ENCODE data around the gene LMBR1.
"Not testable (repeated sequence)": the region's sequence is repeated elsewhere in the genome, so short reads cannot be mapped to it uniquely, and the experiment has no call there.

LMBR1 gene

GRCh38 chr7:156920487-156921373, 27.7 kb upstream of the LMBR1 start:
- H3K9ac ChIP-seq (ENCODE audit: low read depth, low read length); H3K36me3 ChIP-seq (ENCODE audit: insufficient read depth, low read length); H3K9me3 ChIP-seq (ENCODE audit: control insufficient read depth, insufficient read depth, low read length); H3K4me1 ChIP-seq (ENCODE audit: insufficient read depth, low read length): not testable (repeated sequence)

DNA sequence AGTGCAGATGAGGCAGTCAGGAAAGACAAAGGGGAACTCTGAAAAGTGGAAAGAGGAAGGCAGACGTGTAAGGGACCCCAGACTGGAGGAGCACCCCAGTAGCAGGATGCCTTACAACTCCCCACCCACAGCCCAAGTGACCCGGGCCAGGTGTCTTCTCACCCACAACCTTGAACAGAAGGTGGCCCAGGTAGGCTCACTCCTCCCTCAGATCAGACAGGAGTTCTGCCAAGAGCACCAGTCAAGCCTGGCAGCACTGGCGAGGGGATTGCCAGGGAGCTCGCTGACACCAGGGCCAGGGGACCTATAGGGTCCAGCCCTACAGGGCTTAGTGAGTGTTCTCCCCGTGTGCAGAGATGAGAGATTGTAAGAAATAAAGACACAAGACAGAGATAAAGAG, 27.1 kb upstream of the LMBR1 start:
- no peaks in the 10 kb centered on the region; the same call in 1 of the 2 replicates for H3K9me3 ChIP-seq (ENCODE audit: control insufficient read depth, insufficient read depth, low read length)
- H3K4me1 ChIP-seq (ENCODE audit: insufficient read depth, low read length): no peaks in the 10 kb centered on the region
- no peak overlapping the region for H3K9ac ChIP-seq (ENCODE audit: low read depth, low read length)
- no peaks in the 10 kb centered on the region for H3K36me3 ChIP-seq (ENCODE audit: insufficient read depth, low read length)

DNA sequence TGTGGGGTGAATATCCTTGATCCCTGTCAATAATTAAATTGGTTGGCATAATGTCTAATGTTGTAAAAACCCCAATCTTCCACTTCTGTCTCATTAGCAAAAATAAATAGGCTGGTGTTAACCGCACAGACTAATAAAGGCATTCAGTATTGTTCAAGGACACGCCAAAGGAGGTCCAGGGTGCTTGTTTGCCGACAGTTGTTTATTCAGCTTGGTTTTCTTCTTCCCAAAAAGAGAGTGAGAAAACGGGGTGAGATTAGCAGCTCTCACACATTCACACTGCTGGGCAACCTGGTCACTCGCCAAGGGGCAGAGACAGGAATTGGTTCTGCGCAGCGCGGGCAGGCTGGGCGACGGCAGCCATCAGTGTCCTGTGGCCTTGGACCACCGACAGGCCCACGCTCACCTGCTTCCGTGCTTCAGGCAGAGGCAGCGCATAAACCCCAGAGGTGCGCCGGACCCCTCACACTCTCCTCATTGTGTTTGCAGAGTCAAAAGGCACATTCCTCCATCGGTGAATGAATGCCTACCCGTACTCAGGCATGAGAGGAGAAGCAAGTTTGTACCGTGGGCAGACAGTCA, 26.2 kb upstream of the LMBR1 start:
- Histone ChIP-seq H3K9me3 (ENCODE audit: control insufficient read depth, insufficient read depth, low read length) (no peaks in the 10 kb centered on the region; the same call in 1 of the 2 replicates), H3K9ac (ENCODE audit: low read depth, low read length) (no peak overlapping the region), H3K4me1 (ENCODE audit: insufficient read depth, low read length) (no peaks in the 10 kb centered on the region), H3K36me3 (ENCODE audit: insufficient read depth, low read length) (no peaks in the 10 kb centered on the region)

- H3K36me3 ChIP-seq (ENCODE audit: insufficient read depth, low read length): no peaks in the 10 kb centered on the region
- H3K9me3 ChIP-seq (ENCODE audit: control insufficient read depth, insufficient read depth, low read length): no peaks in the 10 kb centered on the region; the same call in 1 of the 2 replicates
- no peak overlapping the region for H3K9ac ChIP-seq (ENCODE audit: low read depth, low read length)
- H3K4me1 ChIP-seq (ENCODE audit: insufficient read depth, low read length): no peaks in the 10 kb centered on the region
Observed at GRCh38 chr7:156918635-156919034, 25.7 kb upstream of the LMBR1 start.

- not testable (repeated sequence) for H3K36me3 ChIP-seq (ENCODE audit: insufficient read depth, low read length); H3K9ac ChIP-seq (ENCODE audit: low read depth, low read length); H3K9me3 ChIP-seq (ENCODE audit: control insufficient read depth, insufficient read depth, low read length)
Observed at GRCh38 chr7:156909574-156910252, 16.7 kb upstream of the LMBR1 start.

GRCh38 chr7:156907656-156908055, 14.7 kb upstream of the LMBR1 start:
- Histone ChIP-seq H3K9me3 (ENCODE audit: control insufficient read depth, insufficient read depth, low read length) (no peaks in the 10 kb centered on the region), H3K4me1 (ENCODE audit: insufficient read depth, low read length) (no peaks in the 10 kb centered on the region), H3K36me3 (ENCODE audit: insufficient read depth, low read length) (no peaks in the 10 kb centered on the region), H3K9ac (ENCODE audit: low read depth, low read length) (no peak overlapping the region)

More at GRCh38 chr7:156909574-156910252, 16.7 kb upstream of the LMBR1 start:
- H3K4me1 ChIP-seq (ENCODE audit: insufficient read depth, low read length): not testable (repeated sequence)

GRCh38 chr7:156906200-156906649, 13.2 kb upstream of the LMBR1 start:
- H3K36me3 ChIP-seq (ENCODE audit: insufficient read depth, low read length): no peaks in the 10 kb centered on the region
- no peaks in the 10 kb centered on the region for H3K4me1 ChIP-seq (ENCODE audit: insufficient read depth, low read length)
- no peaks in the 10 kb centered on the region for H3K9me3 ChIP-seq (ENCODE audit: control insufficient read depth, insufficient read depth, low read length)
- no peak overlapping the region for H3K9ac ChIP-seq (ENCODE audit: low read depth, low read length)

GRCh38 chr7:156903232-156903909, 10.4 kb upstream of the LMBR1 start:
- Histone ChIP-seq H3K9me3 (ENCODE audit: control insufficient read depth, insufficient read depth, low read length) (no peaks in the 10 kb centered on the region), H3K36me3 (ENCODE audit: insufficient read depth, low read length) (no peaks in the 10 kb centered on the region), H3K9ac (ENCODE audit: low read depth, low read length) (no peak overlapping the region), H3K4me1 (ENCODE audit: insufficient read depth, low read length) (no peaks in the 10 kb centered on the region)

DNA sequence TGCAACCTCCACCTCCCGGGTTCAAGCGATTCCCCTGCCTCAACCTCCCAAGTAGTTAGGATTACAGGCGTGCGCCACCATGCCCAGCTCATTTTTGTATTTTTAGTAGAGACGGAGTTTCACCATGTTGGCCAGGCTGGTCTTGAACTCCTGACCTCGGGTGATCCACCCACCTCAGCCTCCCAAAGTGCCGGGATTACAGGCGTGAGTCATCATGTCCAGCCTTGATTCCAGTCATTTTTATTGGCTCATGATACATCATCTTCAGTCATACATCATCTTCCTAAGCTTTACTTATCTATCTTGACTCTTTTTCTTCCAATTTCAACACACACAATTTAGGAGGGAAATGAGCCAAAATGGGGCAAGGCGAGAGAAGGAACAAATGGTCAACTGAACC, 7.1 kb upstream of the LMBR1 start:
- H3K4me1 ChIP-seq (ENCODE audit: insufficient read depth, low read length); H3K9ac ChIP-seq (ENCODE audit: low read depth, low read length); H3K36me3 ChIP-seq (ENCODE audit: insufficient read depth, low read length); H3K9me3 ChIP-seq (ENCODE audit: control insufficient read depth, insufficient read depth, low read length): not testable (repeated sequence)

DNA sequence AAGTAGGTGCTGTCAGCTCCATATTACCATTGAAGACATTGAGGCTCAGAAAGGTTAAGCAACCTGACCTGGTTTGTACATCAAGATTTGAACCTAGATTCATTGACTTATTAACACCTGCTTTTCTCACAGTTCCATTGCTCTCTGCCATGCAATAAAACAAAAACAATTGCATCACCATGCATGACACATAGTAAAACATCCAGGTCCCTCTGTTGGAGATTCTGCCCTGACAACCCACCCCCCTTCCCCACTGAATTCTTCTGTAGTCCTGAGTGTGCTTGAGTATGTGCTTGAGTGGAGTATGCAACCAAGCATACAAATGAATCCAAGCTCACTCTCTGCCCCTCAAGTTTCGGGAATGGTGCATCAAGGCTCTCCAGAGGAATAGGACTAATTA, 6.0 kb upstream of the LMBR1 start:
- no peaks in the 10 kb centered on the region for H3K9me3 ChIP-seq (ENCODE audit: control insufficient read depth, insufficient read depth, low read length)
- H3K4me1 ChIP-seq (ENCODE audit: insufficient read depth, low read length): no peaks in the 10 kb centered on the region
- no peak overlapping the region for H3K9ac ChIP-seq (ENCODE audit: low read depth, low read length)
- H3K36me3 ChIP-seq (ENCODE audit: insufficient read depth, low read length): no peaks in the 10 kb centered on the region

DNA sequence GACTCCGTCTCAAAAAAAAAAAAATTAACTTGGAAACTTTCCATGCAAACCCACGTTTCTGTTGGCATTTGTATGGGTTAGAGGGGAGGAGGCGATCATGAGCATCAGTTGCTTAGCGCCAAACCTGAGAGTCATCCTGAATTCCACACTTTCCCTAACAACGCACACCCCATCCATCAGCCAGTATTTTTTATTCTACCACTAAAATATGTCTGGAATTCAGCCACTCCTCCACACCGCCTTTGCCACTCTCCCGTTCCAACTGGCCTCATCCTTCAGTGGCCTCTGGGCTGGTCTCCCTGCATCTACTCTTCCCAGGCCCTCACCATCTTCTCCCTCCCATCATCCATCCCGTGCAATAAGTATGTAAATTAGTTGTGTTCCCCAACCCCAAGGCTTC, 4.7 kb upstream of the LMBR1 start:
- Histone ChIP-seq H3K9me3 (ENCODE audit: control insufficient read depth, insufficient read depth, low read length) (no peaks in the 10 kb centered on the region), H3K36me3 (ENCODE audit: insufficient read depth, low read length) (no peaks in the 10 kb centered on the region), H3K4me1 (ENCODE audit: insufficient read depth, low read length) (no peaks in the 10 kb centered on the region), H3K9ac (ENCODE audit: low read depth, low read length) (no peak overlapping the region)

- H3K9ac ChIP-seq (ENCODE audit: low read depth, low read length): no peak overlapping the region
- no peaks in the 10 kb centered on the region for H3K4me1 ChIP-seq (ENCODE audit: insufficient read depth, low read length)
- no peaks in the 10 kb centered on the region for H3K9me3 ChIP-seq (ENCODE audit: control insufficient read depth, insufficient read depth, low read length)
- H3K36me3 ChIP-seq (ENCODE audit: insufficient read depth, low read length): no peaks in the 10 kb centered on the region
Observed at GRCh38 chr7:156896388-156897022, 3.5 kb upstream of the LMBR1 start.

GRCh38 chr7:156895024-156895780, 2.2 kb upstream of the LMBR1 start:
- H3K9me3 ChIP-seq (ENCODE audit: control insufficient read depth, insufficient read depth, low read length): no peaks in the 10 kb centered on the region
- H3K4me1 ChIP-seq (ENCODE audit: insufficient read depth, low read length): no peaks in the 10 kb centered on the region
- no peaks in the 10 kb centered on the region for H3K36me3 ChIP-seq (ENCODE audit: insufficient read depth, low read length)
- H3K9ac ChIP-seq (ENCODE audit: low read depth, low read length): no peak overlapping the region
